Transverse colon (tissue), 3 donors: ENCODE measurements around the gene HNRNPUL1.
"Not testable (repeated sequence)": the region's sequence is repeated elsewhere in the genome, so short reads cannot be mapped to it uniquely, and the experiment has no call there.

Experiments
- POLR2A ChIP-seq: fragments of 450-650 bp; IDR thresholded peaks from one replicate; pipeline ENCODE4 v1.6.1; 2016; ENCODE audit warnings: antibody characterized with exemption, mild to moderate bottlenecking, moderate library complexity
- TF ChIP-seq, protein P1 (sequence below), 5 experiments: fragments of 200-600 bp in 3 of 5; fragments of 450-650 bp in 2 of 5; sonication (generic) in 3 of 5; IDR thresholded peaks; 1 replicate in 2 of 5; 2 replicates in 3 of 5; pipeline ENCODE4 v1.5.1; 2016 to 2017; ENCODE audit warnings: antibody characterized with exemption in 5 of 5, inconsistent platforms in 3 of 5, mild to moderate bottlenecking in 2 of 5, moderate library complexity in 1 of 5

DNA sequence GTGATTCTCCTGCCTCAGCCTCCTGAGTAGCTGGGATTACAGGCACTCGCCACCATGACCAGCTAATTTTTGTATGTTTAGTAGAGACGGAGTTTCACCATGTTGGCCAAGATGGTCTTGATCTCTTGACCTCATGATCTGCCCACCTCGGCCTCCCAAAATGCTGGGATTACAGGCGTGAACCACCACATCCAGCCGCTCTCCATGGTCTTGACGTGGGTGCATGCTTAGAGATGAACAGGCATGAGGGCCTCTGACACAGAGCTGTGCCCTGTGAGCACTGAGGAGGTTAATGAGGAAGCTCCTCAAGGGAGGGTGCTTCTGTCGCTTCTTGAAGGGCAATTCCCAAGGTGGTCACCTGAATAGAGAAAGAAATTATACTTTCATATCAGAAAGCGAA, 25.6 kb downstream of the HNRNPUL1 start:
- TF ChIP-seq POLR2A = not testable (repeated sequence)
- TF ChIP-seq, protein P1, sequence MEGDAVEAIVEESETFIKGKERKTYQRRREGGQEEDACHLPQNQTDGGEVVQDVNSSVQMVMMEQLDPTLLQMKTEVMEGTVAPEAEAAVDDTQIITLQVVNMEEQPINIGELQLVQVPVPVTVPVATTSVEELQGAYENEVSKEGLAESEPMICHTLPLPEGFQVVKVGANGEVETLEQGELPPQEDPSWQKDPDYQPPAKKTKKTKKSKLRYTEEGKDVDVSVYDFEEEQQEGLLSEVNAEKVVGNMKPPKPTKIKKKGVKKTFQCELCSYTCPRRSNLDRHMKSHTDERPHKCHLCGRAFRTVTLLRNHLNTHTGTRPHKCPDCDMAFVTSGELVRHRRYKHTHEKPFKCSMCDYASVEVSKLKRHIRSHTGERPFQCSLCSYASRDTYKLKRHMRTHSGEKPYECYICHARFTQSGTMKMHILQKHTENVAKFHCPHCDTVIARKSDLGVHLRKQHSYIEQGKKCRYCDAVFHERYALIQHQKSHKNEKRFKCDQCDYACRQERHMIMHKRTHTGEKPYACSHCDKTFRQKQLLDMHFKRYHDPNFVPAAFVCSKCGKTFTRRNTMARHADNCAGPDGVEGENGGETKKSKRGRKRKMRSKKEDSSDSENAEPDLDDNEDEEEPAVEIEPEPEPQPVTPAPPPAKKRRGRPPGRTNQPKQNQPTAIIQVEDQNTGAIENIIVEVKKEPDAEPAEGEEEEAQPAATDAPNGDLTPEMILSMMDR (IDR thresholded peaks at IDR 0.05) = not testable (repeated sequence)
